ENCODE data around the gene PHF14. TPM values are rescaled to one million over a fixed set of nuclear protein-coding genes. Genes with fewer than 3 reads are reported as not detected.

PHF14 gene
- total and polyA plus RNA-seq, 4 donors = 57.5 to 119 (median 72.3) TPM

DNA sequence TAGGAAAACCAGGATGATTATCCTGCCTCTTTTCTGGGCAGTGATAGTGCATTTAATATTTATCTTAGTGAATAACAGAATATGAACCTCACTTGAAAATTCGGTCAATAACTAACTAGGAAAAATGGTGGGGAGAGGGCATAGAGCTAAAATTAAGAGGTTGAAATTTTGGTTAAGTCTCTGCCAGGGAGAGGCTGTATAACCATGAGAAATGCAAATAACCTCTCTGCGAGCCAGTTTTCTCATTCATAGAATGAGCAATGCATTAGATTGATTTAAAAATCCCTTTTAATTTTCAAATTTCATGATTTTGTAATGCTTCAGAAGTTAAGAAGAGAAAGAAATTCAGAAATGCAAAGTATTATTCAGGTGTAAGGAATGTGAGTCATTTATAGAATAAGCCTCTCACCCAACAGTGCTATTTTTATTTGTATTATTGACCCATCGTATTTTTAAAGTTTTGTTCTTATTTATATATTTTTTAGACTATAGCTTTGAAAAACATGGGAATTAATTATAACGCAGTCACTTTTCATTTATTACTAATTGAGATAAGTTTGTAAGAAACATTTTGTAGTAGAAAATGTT is 104.7 kb downstream of the PHF14 start:
- Histone ChIP-seq H3K27ac (ENCODE audit: low read depth, low read length) (no peak overlapping the region), H3K4me1 (ENCODE audit: control insufficient read depth, insufficient read depth, low read length) (no peaks in the 10 kb centered on the region)

DNA sequence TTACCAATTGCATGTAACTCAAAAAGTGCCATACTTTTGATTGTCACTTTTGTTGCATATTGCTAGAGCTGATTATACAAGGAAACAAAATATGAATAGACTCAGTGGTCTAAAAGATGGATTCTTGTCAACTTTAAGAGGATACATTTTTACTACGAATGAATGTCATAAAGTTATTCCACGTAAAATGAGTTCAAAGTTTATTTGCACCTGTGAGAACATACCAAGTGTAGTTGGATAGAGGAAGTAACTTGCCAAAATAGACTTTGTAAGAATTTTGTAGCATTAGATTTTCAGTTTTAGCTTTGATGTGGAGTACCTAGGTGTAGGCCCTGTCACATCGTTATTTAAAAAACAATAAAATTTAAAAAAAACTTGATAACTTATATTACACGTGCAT is 106.2 kb downstream of the PHF14 start:
- Histone ChIP-seq H3K4me1 (ENCODE audit: control insufficient read depth, insufficient read depth, low read length) (no peaks in the 10 kb centered on the region), H3K4me3 (ENCODE audit: low read depth, low read length) (no peak overlapping the region), H3K36me3 (ENCODE audit: control insufficient read depth, insufficient read depth, low read length) (peaks cover 2% of the 10 kb centered on the region), H3K27me3 (ENCODE audit: control insufficient read depth, insufficient read depth, low read length) (no peaks in the 10 kb centered on the region), H3K9me3 (ENCODE audit: control insufficient read depth, insufficient read depth, low read length) (no peaks in the 10 kb centered on the region), H3K27ac (ENCODE audit: low read depth, low read length) (no peak overlapping the region)
- WGBS (ENCODE audit: insufficient coverage) = 100% methylated on average over 1 of the region's 4 CpGs
- DNase-seq (ENCODE audit: low read depth in 4 of 6, low spot score in 6 of 6) = no peak

More for the DNA sequence above, 104.7 kb downstream of the PHF14 start:
- Histone ChIP-seq H3K36me3 (ENCODE audit: control insufficient read depth, insufficient read depth, low read length) (peaks cover 3% of the 10 kb centered on the region), H3K9me3 (ENCODE audit: control insufficient read depth, insufficient read depth, low read length) (no peaks in the 10 kb centered on the region), H3K27me3 (ENCODE audit: control insufficient read depth, insufficient read depth, low read length) (no peaks in the 10 kb centered on the region), H3K4me3 (ENCODE audit: low read depth, low read length) (no peak overlapping the region)
- WGBS (ENCODE audit: insufficient coverage) = no CpG with 5 or more reads among the region's 4 CpGs
- no peak for DNase-seq (ENCODE audit: low read depth in 4 of 6, low spot score in 6 of 6)

DNA sequence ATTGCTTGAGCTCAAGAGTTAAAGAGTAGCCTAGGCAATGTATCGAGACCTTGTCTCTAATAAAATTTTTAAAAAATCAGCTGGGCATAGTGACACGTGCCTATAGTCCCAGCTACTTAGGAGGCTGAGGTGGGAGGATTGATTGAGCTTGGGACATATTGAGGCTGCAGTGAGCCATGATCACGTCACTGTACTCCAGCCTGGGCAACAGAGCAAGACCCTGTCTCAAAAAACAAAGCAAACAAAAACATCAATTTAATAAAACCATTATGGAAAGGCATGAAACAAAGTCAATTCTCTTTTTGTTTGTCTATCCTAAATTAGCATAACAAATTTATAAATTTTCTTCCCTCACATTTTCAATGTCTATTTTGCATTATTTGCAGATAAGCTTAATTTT is 108.4 kb downstream of the PHF14 start:
- Histone ChIP-seq H3K36me3 (ENCODE audit: control insufficient read depth, insufficient read depth, low read length) (no peaks in the 10 kb centered on the region), H3K27me3 (ENCODE audit: control insufficient read depth, insufficient read depth, low read length) (no peaks in the 10 kb centered on the region), H3K27ac (ENCODE audit: low read depth, low read length) (no peak overlapping the region), H3K9me3 (ENCODE audit: control insufficient read depth, insufficient read depth, low read length) (no peaks in the 10 kb centered on the region), H3K4me1 (ENCODE audit: control insufficient read depth, insufficient read depth, low read length) (no peaks in the 10 kb centered on the region), H3K4me3 (ENCODE audit: low read depth, low read length) (no peak overlapping the region)
- no peak for DNase-seq (ENCODE audit: low read depth in 4 of 6, low spot score in 6 of 6)
- 100% methylated on average over 2 of the region's 3 CpGs for WGBS (ENCODE audit: insufficient coverage)

DNA sequence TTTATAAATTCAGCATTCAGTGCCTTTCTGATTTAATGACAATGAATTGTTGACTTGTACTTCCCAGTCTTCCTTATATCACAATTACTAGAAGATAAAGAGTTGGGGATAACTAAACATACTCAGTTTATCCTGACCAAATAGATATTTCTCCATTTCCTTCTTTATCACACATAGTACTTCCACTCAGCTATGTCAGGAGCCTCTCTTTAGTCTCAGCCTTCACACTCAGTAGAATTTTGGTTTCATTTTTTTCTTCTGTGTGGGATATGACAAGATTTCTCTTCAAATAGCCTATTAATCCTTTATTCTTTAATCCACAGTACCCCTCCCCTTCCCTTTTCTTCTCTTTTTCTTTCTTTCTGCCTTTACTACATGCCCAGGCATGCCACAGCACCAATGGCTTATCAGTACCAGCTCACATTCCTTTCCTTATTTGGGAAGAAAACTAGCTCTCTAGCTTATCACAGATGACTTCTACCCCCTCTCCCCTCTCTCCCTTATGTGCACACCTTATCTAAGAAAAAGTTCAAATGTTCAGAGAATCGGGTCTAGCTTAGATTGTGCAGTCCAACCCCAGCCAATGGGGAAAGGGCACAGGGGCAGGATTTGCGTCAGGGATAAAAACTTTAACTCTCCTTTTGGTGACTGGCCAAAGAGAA is 109.0 kb downstream of the PHF14 start:
- no peaks in the 10 kb centered on the region for H3K27me3 ChIP-seq (ENCODE audit: control insufficient read depth, insufficient read depth, low read length)
- WGBS (ENCODE audit: insufficient coverage) = 86% methylated on average over 1 of the region's 2 CpGs
- no peaks in the 10 kb centered on the region for H3K36me3 ChIP-seq (ENCODE audit: control insufficient read depth, insufficient read depth, low read length)
- no peak overlapping the region for H3K4me3 ChIP-seq (ENCODE audit: low read depth, low read length)
- no peaks in the 10 kb centered on the region for H3K9me3 ChIP-seq (ENCODE audit: control insufficient read depth, insufficient read depth, low read length)
- H3K27ac ChIP-seq (ENCODE audit: low read depth, low read length) = no peak overlapping the region
- no peaks in the 10 kb centered on the region for H3K4me1 ChIP-seq (ENCODE audit: control insufficient read depth, insufficient read depth, low read length)
- no peak for DNase-seq (ENCODE audit: low read depth in 4 of 6, low spot score in 6 of 6)

DNA sequence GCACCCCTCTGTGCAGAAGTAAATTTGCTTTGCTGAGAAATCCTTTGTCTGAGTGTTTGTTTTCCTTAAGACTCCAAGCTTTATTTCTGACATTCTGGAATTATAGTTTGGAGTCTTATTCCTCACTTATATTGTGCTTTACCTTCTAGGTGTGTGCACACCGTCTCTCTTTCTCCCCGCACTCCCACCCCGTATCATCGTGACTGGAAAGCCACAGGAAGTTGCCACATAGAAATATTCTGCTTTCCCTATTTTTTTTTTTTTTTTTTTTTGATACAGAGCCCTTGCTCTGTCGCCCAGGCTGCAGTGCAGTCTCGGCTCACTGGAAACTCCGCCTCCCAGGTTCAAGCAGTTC is 109.5 kb downstream of the PHF14 start:
- Histone ChIP-seq H3K4me1 (ENCODE audit: control insufficient read depth, insufficient read depth, low read length) (no peaks in the 10 kb centered on the region), H3K4me3 (ENCODE audit: low read depth, low read length) (no peak overlapping the region), H3K27me3 (ENCODE audit: control insufficient read depth, insufficient read depth, low read length) (no peaks in the 10 kb centered on the region), H3K27ac (ENCODE audit: low read depth, low read length) (no peak overlapping the region), H3K36me3 (ENCODE audit: control insufficient read depth, insufficient read depth, low read length) (no peaks in the 10 kb centered on the region), H3K9me3 (ENCODE audit: control insufficient read depth, insufficient read depth, low read length) (no peaks in the 10 kb centered on the region)
- 100% methylated on average over 5 of the region's 7 CpGs for WGBS (ENCODE audit: insufficient coverage)
- DNase-seq (ENCODE audit: low read depth in 4 of 6, low spot score in 6 of 6) = no peak

DNA sequence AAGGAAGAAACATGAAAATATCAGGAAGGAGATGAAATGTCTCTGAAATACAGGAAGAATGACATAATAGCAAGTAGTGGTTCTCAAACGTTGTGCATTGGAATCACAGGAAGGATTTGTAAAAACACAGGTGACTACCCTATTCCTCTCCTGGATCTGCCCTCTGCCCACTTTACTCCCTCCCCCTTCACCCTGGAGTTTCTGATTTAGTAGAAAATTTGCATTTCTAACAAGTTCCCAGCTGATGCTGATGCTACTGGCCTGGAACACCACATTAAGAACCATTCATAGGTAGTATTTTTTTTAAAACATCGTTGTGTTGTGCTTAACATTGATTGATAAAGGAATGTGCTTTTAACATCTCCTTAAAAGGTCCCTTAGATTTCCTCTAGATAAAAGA is 130.9 kb downstream of the PHF14 start:
- Histone ChIP-seq H3K4me1 (ENCODE audit: control insufficient read depth, insufficient read depth, low read length) (no peaks in the 10 kb centered on the region), H3K36me3 (ENCODE audit: control insufficient read depth, insufficient read depth, low read length) (no peaks in the 10 kb centered on the region), H3K27ac (ENCODE audit: low read depth, low read length) (no peak overlapping the region), H3K9me3 (ENCODE audit: control insufficient read depth, insufficient read depth, low read length) (no peaks in the 10 kb centered on the region), H3K4me3 (ENCODE audit: low read depth, low read length) (no peak overlapping the region), H3K27me3 (ENCODE audit: control insufficient read depth, insufficient read depth, low read length) (no peaks in the 10 kb centered on the region)
- WGBS (ENCODE audit: insufficient coverage) = no CpG with 5 or more reads among the region's 2 CpGs
- no peak for DNase-seq (ENCODE audit: low read depth in 4 of 6, low spot score in 6 of 6)

DNA sequence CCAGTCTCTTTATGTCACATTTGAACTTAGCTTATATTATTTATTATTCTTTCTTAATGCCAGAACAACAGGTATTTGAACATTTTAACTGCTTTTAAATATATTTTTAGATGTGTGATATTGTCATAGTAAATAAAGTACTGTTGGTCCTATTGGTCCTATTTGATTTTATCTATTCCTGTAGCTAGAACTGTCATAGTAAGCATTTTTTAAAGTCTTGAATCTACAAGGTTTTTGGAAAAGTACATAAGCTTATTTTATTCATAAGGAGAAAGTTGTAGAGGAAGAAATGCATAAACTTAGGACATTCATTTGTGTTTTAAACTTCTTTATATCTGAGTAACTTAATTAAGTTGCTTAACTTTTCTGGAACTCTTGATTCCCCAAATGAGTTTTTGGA is 136.0 kb downstream of the PHF14 start:
- DNase-seq (ENCODE audit: low read depth in 4 of 6, low spot score in 6 of 6) = no peak
- no peak overlapping the region for H3K27ac ChIP-seq (ENCODE audit: low read depth, low read length)
- no peaks in the 10 kb centered on the region for H3K27me3 ChIP-seq (ENCODE audit: control insufficient read depth, insufficient read depth, low read length)
- no peaks in the 10 kb centered on the region for H3K36me3 ChIP-seq (ENCODE audit: control insufficient read depth, insufficient read depth, low read length)
- H3K4me1 ChIP-seq (ENCODE audit: control insufficient read depth, insufficient read depth, low read length) = no peaks in the 10 kb centered on the region
- H3K4me3 ChIP-seq (ENCODE audit: low read depth, low read length) = no peak overlapping the region
- H3K9me3 ChIP-seq (ENCODE audit: control insufficient read depth, insufficient read depth, low read length) = no peaks in the 10 kb centered on the region

DNA sequence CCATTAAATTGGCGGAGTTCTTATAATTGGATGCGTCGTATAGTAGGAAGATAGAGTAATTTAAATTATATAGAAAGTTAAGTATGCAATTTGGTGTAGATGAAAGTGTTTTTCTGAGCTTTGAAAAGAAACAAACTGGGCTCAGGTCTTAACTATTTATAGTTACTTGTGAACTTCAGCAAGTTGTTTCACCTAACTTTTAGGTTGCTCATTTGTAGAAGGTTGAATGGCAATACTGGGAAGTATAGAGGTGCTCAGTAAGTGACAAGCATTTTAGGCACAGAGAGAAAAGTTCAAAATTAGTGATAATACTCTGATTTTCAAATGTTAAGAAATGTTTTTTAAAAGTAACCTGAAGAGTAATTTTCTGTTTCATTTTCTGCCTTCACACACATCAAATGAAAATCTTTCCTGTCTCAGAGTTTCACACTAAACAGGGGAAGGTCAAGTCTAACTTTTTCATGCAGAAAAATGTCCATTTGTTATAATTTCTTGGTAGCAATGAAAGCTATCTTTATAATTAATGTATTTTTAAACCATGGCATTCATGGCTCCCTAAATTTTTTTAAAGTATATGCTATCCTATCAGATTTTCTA is 146.5 kb downstream of the PHF14 start:
- WGBS (ENCODE audit: insufficient coverage) = no CpG with 5 or more reads among the region's 3 CpGs
- Histone ChIP-seq H3K27ac (ENCODE audit: low read depth, low read length) (no peak overlapping the region), H3K36me3 (ENCODE audit: control insufficient read depth, insufficient read depth, low read length) (no peaks in the 10 kb centered on the region), H3K27me3 (ENCODE audit: control insufficient read depth, insufficient read depth, low read length) (no peaks in the 10 kb centered on the region), H3K4me3 (ENCODE audit: low read depth, low read length) (no peak overlapping the region), H3K9me3 (ENCODE audit: control insufficient read depth, insufficient read depth, low read length) (no peaks in the 10 kb centered on the region), H3K4me1 (ENCODE audit: control insufficient read depth, insufficient read depth, low read length) (no peaks in the 10 kb centered on the region)
- DNase-seq (ENCODE audit: low read depth in 4 of 6, low spot score in 6 of 6) = no peak

DNA sequence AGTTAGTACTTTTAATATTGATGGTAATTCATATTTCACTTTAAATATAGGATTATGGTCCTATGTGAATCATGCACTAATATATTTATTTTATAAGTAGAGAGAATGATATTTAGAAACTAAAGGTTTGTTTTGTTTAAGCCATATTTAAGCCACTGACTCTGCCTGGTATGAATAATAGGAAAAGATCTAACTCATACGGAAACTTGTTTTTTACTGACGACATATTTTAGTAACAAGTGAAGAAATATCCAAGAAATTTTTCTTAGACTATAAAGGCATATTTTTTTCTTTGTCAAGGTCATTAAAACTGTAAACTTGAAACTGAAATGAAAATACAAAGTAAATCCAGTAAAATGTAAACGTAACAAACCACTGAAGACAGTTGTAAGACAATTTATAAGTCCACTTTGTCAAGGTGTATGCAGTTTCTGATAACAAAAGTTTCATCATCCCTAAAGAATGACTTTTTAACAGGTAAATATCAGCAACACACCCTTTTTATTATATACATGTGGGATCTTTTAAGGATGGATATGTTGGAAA is 147.1 kb downstream of the PHF14 start:
- H3K36me3 ChIP-seq (ENCODE audit: control insufficient read depth, insufficient read depth, low read length) = no peaks in the 10 kb centered on the region
- no peak overlapping the region for H3K27ac ChIP-seq (ENCODE audit: low read depth, low read length)
- H3K9me3 ChIP-seq (ENCODE audit: control insufficient read depth, insufficient read depth, low read length) = no peaks in the 10 kb centered on the region
- H3K27me3 ChIP-seq (ENCODE audit: control insufficient read depth, insufficient read depth, low read length) = no peaks in the 10 kb centered on the region
- DNase-seq (ENCODE audit: low read depth in 4 of 6, low spot score in 6 of 6) = no peak
- no CpG with 5 or more reads among the region's 3 CpGs for WGBS (ENCODE audit: insufficient coverage)
- H3K4me3 ChIP-seq (ENCODE audit: low read depth, low read length) = no peak overlapping the region
- no peaks in the 10 kb centered on the region for H3K4me1 ChIP-seq (ENCODE audit: control insufficient read depth, insufficient read depth, low read length)
